Astrocyte of the spinal cord (primary cell): ENCODE data around the gene CACHD1.

Experiments used
- DNase-seq: peaks from one replicate; pipeline ENCODE4 v3.0.0; 2011; ENCODE audit warnings: low read depth, low spot score
- H3K4me3 ChIP-seq: 2 replicates; pipeline ENCODE4 v1.5.1; 2011; ENCODE audit warnings: low read depth, mild to moderate bottlenecking, low read length, moderate library complexity
- CTCF ChIP-seq: IDR thresholded peaks from 2 replicates; pipeline ENCODE4 v1.5.1; 2012; ENCODE audit warnings: low read depth, mild to moderate bottlenecking, low read length, inconsistent platforms
- in situ Hi-C: cut with HindIII; loops from 2 replicates; pipeline ENCODE4 v1.10.0; 2017; ENCODE audit warnings: low sequenced_read_pairs

The CACHD1 gene

GRCh38 chr1:64711266-64711665 lies 241.3 kb downstream of the CACHD1 start:
- TF ChIP-seq CTCF: no peak
- in situ Hi-C loops: no loop called here
- no peak overlapping the region for H3K4me3 ChIP-seq
- DNase-seq: no peak

GRCh38 chr1:64712049-64712448 lies 242.1 kb downstream of the CACHD1 start:
- in situ Hi-C loops: no loop called here

GRCh38 chr1:64715186-64715585 lies 245.3 kb downstream of the CACHD1 start:
- no peak for DNase-seq
- no peak for TF ChIP-seq CTCF
- no peak overlapping the region for H3K4me3 ChIP-seq
- in situ Hi-C loops: no loop called here

More at GRCh38 chr1:64712049-64712448, 242.1 kb downstream of the CACHD1 start:
- no peak for DNase-seq
- TF ChIP-seq CTCF: no peak
- H3K4me3 ChIP-seq: no peak overlapping the region

DNA sequence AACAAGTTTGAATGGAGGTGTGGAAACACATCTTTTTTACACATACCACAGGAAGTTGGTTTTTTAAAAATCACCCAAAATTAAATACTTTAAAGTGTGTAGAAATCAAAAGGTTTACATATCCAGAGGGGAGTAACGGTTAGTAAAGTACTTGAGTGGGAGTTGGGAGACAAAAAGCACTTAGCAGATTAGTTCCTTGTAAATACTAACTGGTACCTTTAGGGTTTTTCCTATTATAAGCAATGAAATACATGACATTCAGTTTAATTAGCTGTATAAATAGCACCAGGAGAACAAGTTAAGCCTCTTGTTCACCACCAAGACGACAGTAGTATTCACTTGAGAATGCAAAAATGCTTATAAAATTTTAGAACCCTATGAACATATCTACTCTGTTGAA lies 251.2 kb downstream of the CACHD1 start:
- H3K4me3 ChIP-seq: no peak overlapping the region
- no peak for TF ChIP-seq CTCF
- in situ Hi-C loops: no loop called here
- no peak for DNase-seq

DNA sequence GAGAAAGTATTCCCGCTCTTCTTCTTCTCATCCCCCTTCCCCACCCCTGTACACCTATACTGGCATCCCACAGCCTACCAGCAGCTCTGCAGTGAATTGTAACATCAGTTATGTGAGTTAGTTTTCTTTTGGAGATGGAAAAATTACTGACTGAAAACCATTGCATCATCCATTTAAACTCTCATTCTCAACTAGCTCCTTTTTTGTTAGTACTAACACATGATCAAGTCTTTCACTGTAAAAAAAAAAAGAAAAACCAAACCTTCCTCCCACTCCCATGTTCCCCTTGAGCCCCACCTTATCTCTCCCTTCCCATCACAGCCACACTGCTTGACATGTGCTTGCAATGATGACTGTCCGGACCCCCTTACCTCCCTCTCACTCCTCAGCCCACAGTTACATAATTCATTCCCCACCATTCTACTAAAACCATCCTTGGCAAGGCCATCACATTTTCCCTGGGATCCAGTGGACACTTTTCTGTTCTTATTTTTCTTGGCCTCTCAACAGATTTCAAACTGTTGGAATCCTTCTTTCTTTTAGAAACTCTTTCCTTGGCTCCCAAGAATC lies 251.7 kb downstream of the CACHD1 start:
- H3K4me3 ChIP-seq: no peak overlapping the region
- DNase-seq: no peak
- in situ Hi-C loops: no loop called here
- TF ChIP-seq CTCF: no peak

DNA sequence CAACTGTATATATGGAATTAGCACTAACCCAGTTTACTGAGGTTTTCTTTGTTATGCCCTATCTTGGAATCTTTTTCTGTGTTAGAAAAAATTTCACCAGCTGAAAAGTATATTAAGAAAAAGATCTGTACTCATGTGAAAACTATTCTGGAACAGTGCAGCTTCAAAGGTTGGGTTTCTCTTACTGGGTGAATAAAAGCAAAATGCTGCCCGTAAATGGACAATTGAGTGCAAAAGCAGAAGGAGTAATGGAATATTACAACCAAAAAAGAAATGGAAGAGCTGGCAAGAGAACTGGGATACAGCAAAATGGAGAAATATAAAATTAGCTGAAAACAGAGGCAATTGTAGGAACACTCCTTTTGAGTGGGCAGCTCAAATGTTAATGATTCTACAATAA lies 257.9 kb downstream of the CACHD1 start:
- in situ Hi-C loops: no loop called here
- DNase-seq: no peak
- H3K4me3 ChIP-seq: no peak overlapping the region
- TF ChIP-seq CTCF: no peak
